ENCODE results near the gene FLNB.

The FLNB gene

GRCh38 chr3:58171126-58171525, 162.9 kb downstream of the FLNB start:
- no peak for DNase-seq

GRCh38 chr3:58173029-58173668, 164.9 kb downstream of the FLNB start:
- no peak for DNase-seq

- DNase-seq, result peak; percentile 28
Measured at GRCh38 chr3:58173669-58174398, 165.6 kb downstream of the FLNB start.

GRCh38 chr3:58175187-58175436, 166.9 kb downstream of the FLNB start:
- DNase-seq, result no peak

GRCh38 chr3:58175437-58176184, 167.4 kb downstream of the FLNB start:
- DNase-seq, result peak; percentile 37

GRCh38 chr3:58176185-58176530, 167.9 kb downstream of the FLNB start:
- DNase-seq, result no peak

- peak; percentile 20 for DNase-seq
Measured at GRCh38 chr3:58176827-58177489, 168.7 kb downstream of the FLNB start.

- peak; percentile 85 for DNase-seq
Measured at GRCh38 chr3:58177747-58178527, 169.7 kb downstream of the FLNB start.

GRCh38 chr3:58178528-58179234, 170.5 kb downstream of the FLNB start:
- DNase-seq, result no peak

- no peak for DNase-seq
Measured at GRCh38 chr3:58179235-58180098, 171.2 kb downstream of the FLNB start.

- DNase-seq, result no peak
Measured at GRCh38 chr3:58180099-58180880, 172.1 kb downstream of the FLNB start.

- no peak for DNase-seq
Measured at GRCh38 chr3:58180940-58181587, 172.8 kb downstream of the FLNB start.

- DNase-seq, result no peak
Measured at GRCh38 chr3:58183221-58183620, 175.0 kb downstream of the FLNB start.

- DNase-seq, result no peak
Measured at GRCh38 chr3:58183891-58184290, 175.7 kb downstream of the FLNB start.

- no peak for DNase-seq
Measured at GRCh38 chr3:58184309-58184981, 176.2 kb downstream of the FLNB start.

- DNase-seq, result no peak
Measured at GRCh38 chr3:58184982-58185360, 176.7 kb downstream of the FLNB start.

GRCh38 chr3:58188173-58188564, 179.9 kb downstream of the FLNB start:
- DNase-seq, result peak; percentile 84

- DNase-seq, result no peak
Measured at GRCh38 chr3:58188921-58189451, 180.8 kb downstream of the FLNB start.

GRCh38 chr3:58189691-58190090, 181.5 kb downstream of the FLNB start:
- no peak for DNase-seq
